Measurements from ENCODE around the gene PSMB9. TPM values are rescaled to one million over a fixed set of nuclear protein-coding genes. Genes with fewer than 3 reads are reported as not detected.

Gene PSMB9
- total RNA-seq, 2 donors from 2014 or later, result 24.2 to 25.7 TPM

DNA sequence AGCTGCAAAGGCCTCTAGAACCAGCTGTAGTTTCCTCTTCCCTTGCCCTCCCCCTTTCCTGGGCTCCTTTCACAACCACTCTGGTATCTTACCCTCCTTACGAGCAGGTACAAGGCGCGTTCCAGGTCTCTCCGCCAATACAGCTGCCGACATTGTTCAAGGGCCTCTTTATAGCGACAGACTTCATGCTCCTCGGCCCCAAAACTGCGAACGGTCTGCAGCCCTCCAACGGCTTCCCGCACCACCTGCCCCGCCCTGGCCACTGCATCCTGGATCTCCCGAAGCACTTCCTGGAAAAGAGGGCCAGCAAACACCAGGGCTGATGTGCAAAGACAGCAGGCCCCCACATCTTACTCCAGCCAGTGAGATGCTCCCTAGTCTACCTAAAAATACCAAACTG is 21.5 kb upstream of the PSMB9 start:
- Histone ChIP-seq H3K4me1 (ENCODE audit: control insufficient read depth in 1 of 2, low read depth in 2 of 2) (peaks cover 3% of the 10 kb centered on the region in 2 donors), H3K4me3 (no peak overlapping the region), H3K27ac (no peak overlapping the region), H3K27me3 (replicated peaks; ENCODE audit: insufficient read depth) (no peaks in the 10 kb centered on the region), H3K9me3 (no peaks in the 10 kb centered on the region), H3K36me3 (peaks cover 20% of the 10 kb centered on the region)
- ATAC-seq (ENCODE audit: insufficient number of reproducible peaks, low FRiP score, low read depth) (no peak), DNase-seq (ENCODE audit: low spot score) (no peak)
- TF ChIP-seq, protein P1, sequence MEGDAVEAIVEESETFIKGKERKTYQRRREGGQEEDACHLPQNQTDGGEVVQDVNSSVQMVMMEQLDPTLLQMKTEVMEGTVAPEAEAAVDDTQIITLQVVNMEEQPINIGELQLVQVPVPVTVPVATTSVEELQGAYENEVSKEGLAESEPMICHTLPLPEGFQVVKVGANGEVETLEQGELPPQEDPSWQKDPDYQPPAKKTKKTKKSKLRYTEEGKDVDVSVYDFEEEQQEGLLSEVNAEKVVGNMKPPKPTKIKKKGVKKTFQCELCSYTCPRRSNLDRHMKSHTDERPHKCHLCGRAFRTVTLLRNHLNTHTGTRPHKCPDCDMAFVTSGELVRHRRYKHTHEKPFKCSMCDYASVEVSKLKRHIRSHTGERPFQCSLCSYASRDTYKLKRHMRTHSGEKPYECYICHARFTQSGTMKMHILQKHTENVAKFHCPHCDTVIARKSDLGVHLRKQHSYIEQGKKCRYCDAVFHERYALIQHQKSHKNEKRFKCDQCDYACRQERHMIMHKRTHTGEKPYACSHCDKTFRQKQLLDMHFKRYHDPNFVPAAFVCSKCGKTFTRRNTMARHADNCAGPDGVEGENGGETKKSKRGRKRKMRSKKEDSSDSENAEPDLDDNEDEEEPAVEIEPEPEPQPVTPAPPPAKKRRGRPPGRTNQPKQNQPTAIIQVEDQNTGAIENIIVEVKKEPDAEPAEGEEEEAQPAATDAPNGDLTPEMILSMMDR (IDR thresholded peaks at IDR 0.05), result no peak

DNA sequence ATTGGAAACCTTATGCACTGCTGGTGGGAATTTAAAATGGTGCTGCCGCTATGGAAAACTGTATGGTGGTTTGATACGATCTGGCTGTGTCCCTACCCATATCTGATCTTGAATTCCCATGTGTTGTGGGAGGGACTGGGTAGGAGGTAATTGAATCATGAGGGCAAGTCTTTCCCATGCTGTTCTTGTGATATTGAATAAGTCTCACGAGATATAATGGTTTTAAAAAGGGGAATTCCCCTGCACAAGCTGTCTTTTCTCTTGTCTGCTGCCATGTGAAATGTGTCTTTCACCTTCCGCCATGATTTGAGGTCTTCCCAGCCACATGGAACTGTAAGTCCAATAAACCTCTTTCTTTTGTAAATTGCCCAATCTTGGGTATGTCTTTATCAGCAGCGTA is 20.3 kb upstream of the PSMB9 start:
- Histone ChIP-seq H3K9me3 (no peaks in the 10 kb centered on the region), H3K36me3 (peaks cover 18% of the 10 kb centered on the region), H3K4me3 (no peak overlapping the region), H3K27ac (no peak overlapping the region), H3K27me3 (replicated peaks; ENCODE audit: insufficient read depth) (no peaks in the 10 kb centered on the region), H3K4me1 (ENCODE audit: control insufficient read depth in 1 of 2, low read depth in 2 of 2) (peaks cover 6 to 7% of the 10 kb centered on the region in 2 donors)
- no peak for DNase-seq (ENCODE audit: low spot score)
- no peak for ATAC-seq (ENCODE audit: insufficient number of reproducible peaks, low FRiP score, low read depth)
- TF ChIP-seq, protein P1 (IDR thresholded peaks at IDR 0.05), result no peak

DNA sequence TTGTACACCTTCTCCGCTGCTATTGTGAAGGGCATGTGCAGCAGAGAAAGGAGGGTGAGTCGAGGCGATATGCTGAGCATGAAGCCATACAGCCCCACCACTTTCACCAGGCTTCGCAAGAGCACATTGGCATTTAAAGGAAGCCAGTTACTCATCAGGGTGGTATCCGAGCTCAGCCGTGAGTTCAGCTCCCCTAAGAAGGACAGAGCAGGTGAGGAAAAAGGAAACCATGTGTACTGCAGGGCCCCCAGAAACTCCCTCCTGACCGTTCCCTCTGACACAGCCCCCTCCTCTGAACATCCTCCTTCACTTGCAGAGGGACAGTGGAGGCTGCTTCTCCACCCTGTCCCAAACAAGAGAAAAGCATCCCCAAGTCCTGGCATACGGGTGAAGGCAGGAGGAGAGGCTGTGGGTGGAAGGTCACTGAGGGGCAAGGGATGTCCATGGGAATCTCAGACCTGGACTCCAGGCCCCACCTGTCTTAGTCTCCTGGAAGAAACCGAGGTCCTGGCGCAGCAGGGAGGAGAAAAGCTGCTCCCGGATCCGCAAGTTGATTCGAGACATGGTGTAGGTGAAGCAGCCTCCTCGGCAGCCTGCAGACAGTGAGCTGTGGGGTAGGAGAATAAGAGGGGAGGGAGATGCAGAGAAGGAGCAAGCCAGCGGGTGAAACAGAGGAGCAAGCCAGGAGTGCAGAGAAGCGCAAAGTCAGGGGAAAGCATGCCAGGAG is 18.7 kb upstream of the PSMB9 start:
- peaks cover 8% of the 10 kb centered on the region for H3K36me3 ChIP-seq
- TF ChIP-seq, protein P1 (IDR thresholded peaks at IDR 0.05), result no peak
- H3K9me3 ChIP-seq, result no peaks in the 10 kb centered on the region
- DNase-seq (ENCODE audit: low spot score) (no peak), ATAC-seq (ENCODE audit: insufficient number of reproducible peaks, low FRiP score, low read depth) (no peak)
- no peaks in the 10 kb centered on the region for H3K27me3 ChIP-seq (replicated peaks; ENCODE audit: insufficient read depth)
- H3K4me1 ChIP-seq (ENCODE audit: control insufficient read depth in 1 of 2, low read depth in 2 of 2), result peaks cover 6 to 7% of the 10 kb centered on the region in 2 donors
- no peak overlapping the region for H3K27ac ChIP-seq
- H3K4me3 ChIP-seq, result no peak overlapping the region

DNA sequence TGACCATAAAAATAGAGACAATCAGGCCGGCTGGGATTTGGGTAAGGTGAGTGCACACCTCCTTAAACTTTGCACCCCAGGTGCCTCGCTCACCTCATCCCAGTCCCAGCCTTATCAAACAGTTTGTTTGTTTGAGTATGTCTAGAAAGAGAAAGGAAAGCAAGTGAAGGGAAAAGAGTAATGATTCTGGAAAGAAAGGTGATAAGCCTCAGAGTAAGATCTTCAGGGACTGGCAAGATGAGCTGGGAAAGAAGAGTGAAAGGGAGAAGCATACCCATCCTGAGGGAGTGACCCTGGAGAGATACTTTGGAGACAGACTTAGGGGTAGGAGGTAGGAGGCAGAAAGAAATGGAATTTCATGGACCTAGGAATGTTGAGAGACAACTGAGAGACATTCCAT is 17.1 kb upstream of the PSMB9 start:
- H3K27ac ChIP-seq, result no peak overlapping the region
- TF ChIP-seq, protein P1 (IDR thresholded peaks at IDR 0.05), result no peak
- no peaks in the 10 kb centered on the region for H3K9me3 ChIP-seq
- peaks cover 6 to 7% of the 10 kb centered on the region in 2 donors for H3K4me1 ChIP-seq (ENCODE audit: control insufficient read depth in 1 of 2, low read depth in 2 of 2)
- DNase-seq (ENCODE audit: low spot score) (no peak), ATAC-seq (ENCODE audit: insufficient number of reproducible peaks, low FRiP score, low read depth) (no peak)
- no peaks in the 10 kb centered on the region for H3K27me3 ChIP-seq (replicated peaks; ENCODE audit: insufficient read depth)
- peaks cover 5% of the 10 kb centered on the region for H3K36me3 ChIP-seq
- no peak overlapping the region for H3K4me3 ChIP-seq

GRCh38 chr6:32837651-32838113 is 16.3 kb upstream of the PSMB9 start:
- TF ChIP-seq, protein P1 (IDR thresholded peaks at IDR 0.05), result no peak
- H3K27me3 ChIP-seq (replicated peaks; ENCODE audit: insufficient read depth), result no peaks in the 10 kb centered on the region
- peak overlapping the region; percentile 90 to 92 for H3K27ac ChIP-seq
- DNase-seq (ENCODE audit: low spot score), result no peak
- no peak for ATAC-seq (ENCODE audit: insufficient number of reproducible peaks, low FRiP score, low read depth)
- peaks cover 5% of the 10 kb centered on the region for H3K36me3 ChIP-seq
- H3K4me3 ChIP-seq, result peak overlapping the region; percentile 91
- H3K4me1 ChIP-seq (ENCODE audit: control insufficient read depth in 1 of 2, low read depth in 2 of 2), result peaks cover 8 to 12% of the 10 kb centered on the region in 2 donors
- no peaks in the 10 kb centered on the region for H3K9me3 ChIP-seq

Data from thoracic aorta (tissue), 2 donors.